Measurements from ENCODE around the gene MICALL1. TPM values are rescaled to one million over a fixed set of nuclear protein-coding genes. Genes with fewer than 3 reads are reported as not detected.

MICALL1 gene
- total and polyA plus RNA-seq, 2 of the 13 experiments (the other 11 are each of a cell fraction or from before 2014, with no cell fraction given): 7.6 to 10.6 TPM

DNA sequence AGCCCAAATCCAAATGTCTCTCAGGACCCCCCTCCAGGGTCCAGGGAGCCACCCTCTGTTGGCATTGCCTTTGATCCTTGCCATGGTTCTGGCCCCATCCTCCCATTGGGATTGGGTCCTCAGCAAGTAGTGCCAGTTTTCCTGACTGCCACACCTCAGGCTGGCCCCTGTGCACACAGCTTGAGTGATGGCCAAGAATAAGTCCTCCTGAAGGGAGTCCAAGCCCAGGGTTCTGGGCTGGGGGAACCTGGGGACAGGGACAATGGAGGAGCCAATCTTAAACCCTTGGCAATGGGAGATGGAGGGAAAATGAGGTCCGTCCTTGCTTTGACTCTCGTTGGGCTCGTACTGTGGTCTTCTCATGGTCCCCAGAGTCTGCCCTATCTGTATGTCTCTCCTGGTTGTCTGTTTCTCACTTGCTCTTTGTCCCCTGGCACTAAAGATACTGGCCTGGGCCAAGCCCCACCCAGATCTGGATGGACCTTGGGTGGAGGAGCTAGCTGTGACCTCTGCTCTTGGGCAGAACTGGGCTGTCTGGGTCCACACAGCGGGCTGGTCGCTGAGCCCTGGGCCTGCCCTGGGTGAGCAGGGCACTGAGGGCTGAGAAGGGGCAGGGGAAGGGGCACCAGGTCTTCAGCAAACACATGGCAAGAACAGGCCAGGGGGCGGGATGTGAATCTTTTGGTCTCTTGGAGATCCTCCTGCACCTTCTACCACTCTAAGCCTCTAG is 75.3 kb downstream of the MICALL1 start (continued):
- TF ChIP-seq, protein P1, sequence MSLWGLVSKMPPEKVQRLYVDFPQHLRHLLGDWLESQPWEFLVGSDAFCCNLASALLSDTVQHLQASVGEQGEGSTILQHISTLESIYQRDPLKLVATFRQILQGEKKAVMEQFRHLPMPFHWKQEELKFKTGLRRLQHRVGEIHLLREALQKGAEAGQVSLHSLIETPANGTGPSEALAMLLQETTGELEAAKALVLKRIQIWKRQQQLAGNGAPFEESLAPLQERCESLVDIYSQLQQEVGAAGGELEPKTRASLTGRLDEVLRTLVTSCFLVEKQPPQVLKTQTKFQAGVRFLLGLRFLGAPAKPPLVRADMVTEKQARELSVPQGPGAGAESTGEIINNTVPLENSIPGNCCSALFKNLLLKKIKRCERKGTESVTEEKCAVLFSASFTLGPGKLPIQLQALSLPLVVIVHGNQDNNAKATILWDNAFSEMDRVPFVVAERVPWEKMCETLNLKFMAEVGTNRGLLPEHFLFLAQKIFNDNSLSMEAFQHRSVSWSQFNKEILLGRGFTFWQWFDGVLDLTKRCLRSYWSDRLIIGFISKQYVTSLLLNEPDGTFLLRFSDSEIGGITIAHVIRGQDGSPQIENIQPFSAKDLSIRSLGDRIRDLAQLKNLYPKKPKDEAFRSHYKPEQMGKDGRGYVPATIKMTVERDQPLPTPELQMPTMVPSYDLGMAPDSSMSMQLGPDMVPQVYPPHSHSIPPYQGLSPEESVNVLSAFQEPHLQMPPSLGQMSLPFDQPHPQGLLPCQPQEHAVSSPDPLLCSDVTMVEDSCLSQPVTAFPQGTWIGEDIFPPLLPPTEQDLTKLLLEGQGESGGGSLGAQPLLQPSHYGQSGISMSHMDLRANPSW (CRISPR knock-in tag; IDR thresholded peaks at IDR 0.05; ENCODE audit: borderline replicate concordance): no peak
- TF ChIP-seq GABPA (IDR thresholded peaks at IDR 0.05; ENCODE audit: low read depth, low read length) (no peak), GABPA (CRISPR knock-in tag; IDR thresholded peaks at IDR 0.05; ENCODE audit: low read depth) (no peak), HDAC2 (CRISPR knock-in tag; IDR thresholded peaks at IDR 0.05) (no peak; the same call in 1 of the 2 replicates), SRY (CRISPR knock-in tag; IDR thresholded peaks at IDR 0.05) (no peak), ZNF546 (CRISPR knock-in tag; conservative IDR thresholded peaks at IDR 0.05) (no peak), ZFX (CRISPR knock-in tag; IDR thresholded peaks at IDR 0.05; ENCODE audit: low read depth) (peak; percentile 36; the same call in 1 of the 2 replicates), TGIF2 (CRISPR knock-in tag; IDR thresholded peaks at IDR 0.05) (no peak), FOXO1 (CRISPR knock-in tag; IDR thresholded peaks at IDR 0.05) (no peak), ZNF777 (CRISPR knock-in tag; IDR thresholded peaks at IDR 0.05) (no peak), SRSF4 (IDR thresholded peaks at IDR 0.05; ENCODE audit: low read depth, low read length, poor library complexity, severe bottlenecking) (no peak), MXI1 (IDR thresholded peaks at IDR 0.05; ENCODE audit: borderline replicate concordance, low read depth, low read length) (no peak), SALL1 (CRISPR knock-in tag; IDR thresholded peaks at IDR 0.05) (no peak; the same call in 1 of the 2 replicates), ZNF660 (CRISPR knock-in tag; IDR thresholded peaks at IDR 0.05; ENCODE audit: borderline replicate concordance, low read depth) (no peak), SRSF9 (IDR thresholded peaks at IDR 0.05; ENCODE audit: borderline replicate concordance, insufficient read depth, low read depth, low read length, poor library complexity, severe bottlenecking) (no peak), ZNF230 (CRISPR knock-in tag; IDR thresholded peaks at IDR 0.05) (no peak), PAX8 (CRISPR knock-in tag; IDR thresholded peaks at IDR 0.05; ENCODE audit: borderline replicate concordance) (no peak), EEA1 (CRISPR knock-in tag; IDR thresholded peaks at IDR 0.05; ENCODE audit: borderline replicate concordance) (no peak)
- TF ChIP-seq, protein P2, sequence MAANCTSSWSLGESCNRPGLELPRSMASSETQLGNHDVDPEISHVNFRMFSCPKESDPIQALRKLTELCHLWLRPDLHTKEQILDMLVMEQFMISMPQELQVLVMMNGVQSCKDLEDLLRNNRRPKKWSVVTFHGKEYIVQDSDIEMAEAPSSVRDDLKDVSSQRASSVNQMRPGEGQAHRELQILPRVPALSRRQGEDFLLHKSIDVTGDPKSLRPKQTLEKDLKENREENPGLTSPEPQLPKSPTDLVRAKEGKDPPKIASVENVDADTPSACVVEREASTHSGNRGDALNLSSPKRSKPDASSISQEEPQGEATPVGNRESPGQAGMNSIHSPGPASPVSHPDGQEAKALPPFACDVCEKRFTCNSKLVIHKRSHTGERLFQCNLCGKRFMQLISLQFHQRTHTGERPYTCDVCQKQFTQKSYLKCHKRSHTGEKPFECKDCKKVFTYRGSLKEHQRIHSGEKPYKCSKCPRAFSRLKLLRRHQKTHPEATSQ (CRISPR knock-in tag; IDR thresholded peaks at IDR 0.05; ENCODE audit: borderline replicate concordance): no peak
- TF ChIP-seq, protein P3, sequence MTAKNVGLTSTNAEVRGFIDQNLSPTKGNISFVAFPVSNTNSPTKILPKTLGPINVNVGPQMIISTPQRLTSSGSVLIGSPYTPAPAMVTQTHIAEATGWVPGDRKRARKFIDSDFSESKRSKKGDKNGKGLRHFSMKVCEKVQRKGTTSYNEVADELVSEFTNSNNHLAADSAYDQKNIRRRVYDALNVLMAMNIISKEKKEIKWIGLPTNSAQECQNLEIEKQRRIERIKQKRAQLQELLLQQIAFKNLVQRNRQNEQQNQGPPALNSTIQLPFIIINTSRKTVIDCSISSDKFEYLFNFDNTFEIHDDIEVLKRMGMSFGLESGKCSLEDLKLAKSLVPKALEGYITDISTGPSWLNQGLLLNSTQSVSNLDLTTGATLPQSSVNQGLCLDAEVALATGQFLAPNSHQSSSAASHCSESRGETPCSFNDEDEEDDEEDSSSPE (CRISPR knock-in tag; IDR thresholded peaks at IDR 0.05): no peak
- TF ChIP-seq, protein P4, sequence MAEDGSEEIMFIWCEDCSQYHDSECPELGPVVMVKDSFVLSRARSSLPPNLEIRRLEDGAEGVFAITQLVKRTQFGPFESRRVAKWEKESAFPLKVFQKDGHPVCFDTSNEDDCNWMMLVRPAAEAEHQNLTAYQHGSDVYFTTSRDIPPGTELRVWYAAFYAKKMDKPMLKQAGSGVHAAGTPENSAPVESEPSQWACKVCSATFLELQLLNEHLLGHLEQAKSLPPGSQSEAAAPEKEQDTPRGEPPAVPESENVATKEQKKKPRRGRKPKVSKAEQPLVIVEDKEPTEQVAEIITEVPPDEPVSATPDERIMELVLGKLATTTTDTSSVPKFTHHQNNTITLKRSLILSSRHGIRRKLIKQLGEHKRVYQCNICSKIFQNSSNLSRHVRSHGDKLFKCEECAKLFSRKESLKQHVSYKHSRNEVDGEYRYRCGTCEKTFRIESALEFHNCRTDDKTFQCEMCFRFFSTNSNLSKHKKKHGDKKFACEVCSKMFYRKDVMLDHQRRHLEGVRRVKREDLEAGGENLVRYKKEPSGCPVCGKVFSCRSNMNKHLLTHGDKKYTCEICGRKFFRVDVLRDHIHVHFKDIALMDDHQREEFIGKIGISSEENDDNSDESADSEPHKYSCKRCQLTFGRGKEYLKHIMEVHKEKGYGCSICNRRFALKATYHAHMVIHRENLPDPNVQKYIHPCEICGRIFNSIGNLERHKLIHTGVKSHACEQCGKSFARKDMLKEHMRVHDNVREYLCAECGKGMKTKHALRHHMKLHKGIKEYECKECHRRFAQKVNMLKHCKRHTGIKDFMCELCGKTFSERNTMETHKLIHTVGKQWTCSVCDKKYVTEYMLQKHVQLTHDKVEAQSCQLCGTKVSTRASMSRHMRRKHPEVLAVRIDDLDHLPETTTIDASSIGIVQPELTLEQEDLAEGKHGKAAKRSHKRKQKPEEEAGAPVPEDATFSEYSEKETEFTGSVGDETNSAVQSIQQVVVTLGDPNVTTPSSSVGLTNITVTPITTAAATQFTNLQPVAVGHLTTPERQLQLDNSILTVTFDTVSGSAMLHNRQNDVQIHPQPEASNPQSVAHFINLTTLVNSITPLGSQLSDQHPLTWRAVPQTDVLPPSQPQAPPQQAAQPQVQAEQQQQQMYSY (CRISPR knock-in tag; IDR thresholded peaks at IDR 0.05): no peak
